IPS DF 4.7 (cell line): ENCODE measurements around the gene STOX1.
"Not testable (repeated sequence)": the region's sequence is repeated elsewhere in the genome, so short reads cannot be mapped to it uniquely, and the experiment has no call there.

Experiments
- DNase-seq: peaks from one replicate; pipeline ENCODE4 v3.0.0-alpha.2; 2013; ENCODE audit warnings: low spot score; ENCODE audit errors: extremely low read depth

The STOX1 gene

GRCh38 chr10:68828833-68829232, 1.5 kb downstream of the STOX1 start:
- DNase-seq = no peak

GRCh38 chr10:68829521-68829920, 2.2 kb downstream of the STOX1 start:
- no peak for DNase-seq

- DNase-seq = no peak
Measured at GRCh38 chr10:68829952-68830351, 2.6 kb downstream of the STOX1 start.

GRCh38 chr10:68831961-68832455, 4.7 kb downstream of the STOX1 start:
- no peak for DNase-seq

- no peak for DNase-seq
Measured at GRCh38 chr10:68832601-68833000, 5.3 kb downstream of the STOX1 start.

GRCh38 chr10:68837626-68838322, 10.4 kb downstream of the STOX1 start:
- DNase-seq = no peak

- DNase-seq = not testable (repeated sequence)
Measured at GRCh38 chr10:68840650-68841049, 13.3 kb downstream of the STOX1 start.

- no peak for DNase-seq
Measured at GRCh38 chr10:68848281-68848680, 20.9 kb downstream of the STOX1 start.

- DNase-seq = no peak
Measured at GRCh38 chr10:68848806-68849205, 21.5 kb downstream of the STOX1 start.

- no peak for DNase-seq
Measured at GRCh38 chr10:68856352-68856751, 29.0 kb downstream of the STOX1 start.

- no peak for DNase-seq
Measured at GRCh38 chr10:68857005-68857404, 29.7 kb downstream of the STOX1 start.

- no peak for DNase-seq
Measured at GRCh38 chr10:68861253-68861652, 33.9 kb downstream of the STOX1 start.

- DNase-seq = no peak
Measured at GRCh38 chr10:68864611-68865010, 37.3 kb downstream of the STOX1 start.

- not testable (repeated sequence) for DNase-seq
Measured at GRCh38 chr10:68868173-68868572, 40.8 kb downstream of the STOX1 start.

GRCh38 chr10:68869623-68870022, 42.3 kb downstream of the STOX1 start:
- DNase-seq = no peak

- DNase-seq = no peak
Measured at GRCh38 chr10:68870061-68870460, 42.7 kb downstream of the STOX1 start.

- DNase-seq = no peak
Measured at GRCh38 chr10:68870545-68871104, 43.3 kb downstream of the STOX1 start.

- no peak for DNase-seq
Measured at GRCh38 chr10:68871105-68871711, 43.9 kb downstream of the STOX1 start.

- no peak for DNase-seq
Measured at GRCh38 chr10:68871731-68872342, 44.5 kb downstream of the STOX1 start.

- no peak for DNase-seq
Measured at GRCh38 chr10:68876246-68877138, 49.2 kb downstream of the STOX1 start.

- DNase-seq = no peak
Measured at GRCh38 chr10:68877482-68878110, 50.3 kb downstream of the STOX1 start.
